DND-41 (cell line): ENCODE results near the gene PBX3.

ENCODE experiments used
- EZH2 ChIP-seq: IDR thresholded peaks from 3 replicates; pipeline ENCODE4 v1.6.1; 2012; ENCODE audit warnings: borderline replicate concordance, low read depth, mild to moderate bottlenecking, moderate library complexity, low read length, inconsistent platforms; ENCODE audit not compliant: severe bottlenecking
- TF ChIP-seq, protein P1 (sequence below): IDR thresholded peaks from 2 replicates; pipeline ENCODE4 v1.5.1; 2012; ENCODE audit warnings: borderline replicate concordance, low read length, moderate library complexity, mild to moderate bottlenecking; ENCODE audit not compliant: poor library complexity, severe bottlenecking; ENCODE audit errors: extremely low read depth

DNA sequence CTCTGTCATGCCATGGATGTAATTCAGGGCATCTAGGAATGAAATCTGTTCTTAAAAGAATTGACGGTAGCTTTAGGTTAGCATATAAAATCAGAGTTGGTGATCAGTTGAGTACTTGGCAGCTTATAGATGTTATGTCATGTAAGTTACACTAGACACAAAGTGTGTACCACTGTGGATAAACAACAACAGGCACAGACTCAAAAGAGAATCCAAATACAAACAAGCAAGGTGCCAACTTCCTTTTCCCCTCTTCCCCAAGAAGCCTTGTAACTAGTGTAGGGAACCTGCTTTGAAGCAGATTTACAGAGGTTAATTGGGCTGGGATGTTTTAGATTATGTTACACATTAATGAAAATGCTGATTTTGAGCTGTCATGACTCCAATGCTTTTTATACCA is 167.2 kb downstream of the PBX3 start:
- no peak for TF ChIP-seq EZH2
- TF ChIP-seq, protein P1, sequence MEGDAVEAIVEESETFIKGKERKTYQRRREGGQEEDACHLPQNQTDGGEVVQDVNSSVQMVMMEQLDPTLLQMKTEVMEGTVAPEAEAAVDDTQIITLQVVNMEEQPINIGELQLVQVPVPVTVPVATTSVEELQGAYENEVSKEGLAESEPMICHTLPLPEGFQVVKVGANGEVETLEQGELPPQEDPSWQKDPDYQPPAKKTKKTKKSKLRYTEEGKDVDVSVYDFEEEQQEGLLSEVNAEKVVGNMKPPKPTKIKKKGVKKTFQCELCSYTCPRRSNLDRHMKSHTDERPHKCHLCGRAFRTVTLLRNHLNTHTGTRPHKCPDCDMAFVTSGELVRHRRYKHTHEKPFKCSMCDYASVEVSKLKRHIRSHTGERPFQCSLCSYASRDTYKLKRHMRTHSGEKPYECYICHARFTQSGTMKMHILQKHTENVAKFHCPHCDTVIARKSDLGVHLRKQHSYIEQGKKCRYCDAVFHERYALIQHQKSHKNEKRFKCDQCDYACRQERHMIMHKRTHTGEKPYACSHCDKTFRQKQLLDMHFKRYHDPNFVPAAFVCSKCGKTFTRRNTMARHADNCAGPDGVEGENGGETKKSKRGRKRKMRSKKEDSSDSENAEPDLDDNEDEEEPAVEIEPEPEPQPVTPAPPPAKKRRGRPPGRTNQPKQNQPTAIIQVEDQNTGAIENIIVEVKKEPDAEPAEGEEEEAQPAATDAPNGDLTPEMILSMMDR, result no peak
